Measurements from ENCODE around the gene EMP1. TPM values are rescaled to one million over a fixed set of nuclear protein-coding genes. Genes with fewer than 3 reads are reported as not detected.

Gene EMP1
- total RNA-seq, 1 donor from 2014 or later = 6.3 TPM

DNA sequence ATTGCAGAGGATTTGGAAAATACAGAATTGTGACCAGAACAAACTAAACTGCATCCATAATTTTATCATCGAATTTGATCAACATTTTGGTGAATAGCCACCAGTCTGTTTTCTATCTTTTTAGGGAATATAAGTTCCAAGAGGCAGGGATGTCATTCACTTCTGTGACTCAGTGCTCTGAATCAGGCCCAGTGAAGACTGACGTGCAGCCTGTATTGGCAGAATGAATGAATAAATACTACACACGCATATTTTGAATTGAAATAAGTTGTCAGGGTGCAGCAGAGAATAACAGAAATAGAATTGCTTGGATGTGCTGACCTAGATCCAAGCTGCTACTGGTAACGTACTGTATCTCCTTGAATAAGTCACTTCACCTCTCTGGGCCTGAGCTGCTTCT lies 1.3 kb upstream of the EMP1 start:
- intact Hi-C loops (cut with micrococcal nuclease) = loop anchor here (5.0 kb wide), 1 partner anchor 838 kb away; the partner anchor contains the start of gene BORCS5

DNA sequence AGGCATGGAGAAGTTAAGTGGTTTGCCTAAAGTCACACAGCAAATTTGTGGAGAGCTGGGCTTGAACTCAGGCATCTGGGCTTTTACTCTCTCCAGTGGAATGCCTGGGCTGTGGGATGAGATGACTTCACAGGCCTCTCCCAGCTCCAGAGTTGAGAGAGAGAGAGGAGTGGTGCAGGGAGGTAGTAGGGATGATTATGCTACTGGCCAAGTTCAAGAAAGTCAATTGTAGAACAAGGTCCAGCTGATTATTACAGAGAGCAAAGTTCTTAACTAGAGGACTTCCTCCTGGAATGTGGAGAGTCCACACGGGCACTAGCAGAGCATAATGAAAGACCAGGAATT lies 769 bp upstream of the EMP1 start:
- intact Hi-C loops (cut with micrococcal nuclease) = loop anchor here (1.0 to 5.0 kb wide), 4 partner anchors 17 to 838 kb away; partner anchors contain the start of genes BORCS5 and HEBP1

DNA sequence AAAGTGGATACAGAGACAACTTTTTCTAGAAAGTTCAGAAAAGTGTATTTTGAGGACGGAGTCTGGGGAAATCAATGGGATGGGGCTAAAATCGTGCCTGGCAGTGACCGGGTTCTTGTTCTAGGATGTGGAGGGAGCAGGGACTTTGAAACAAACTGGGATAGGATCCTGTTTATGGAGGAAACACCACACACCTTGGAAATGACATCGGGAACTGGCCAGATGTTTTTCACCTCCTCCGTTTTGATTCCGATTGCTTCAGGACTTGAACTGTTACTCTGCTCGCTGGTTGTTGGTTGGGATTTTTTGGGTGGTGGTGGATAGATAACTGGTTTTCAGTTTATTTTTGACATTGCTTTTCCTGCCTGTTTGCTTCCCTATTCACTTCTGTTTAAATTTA lies 506 bp downstream of the EMP1 start:
- intact Hi-C loops (cut with micrococcal nuclease) = loop anchor here (2.0 to 5.0 kb wide), 2 partner anchors 18 to 840 kb away; partner anchors contain the start of gene BORCS5

DNA sequence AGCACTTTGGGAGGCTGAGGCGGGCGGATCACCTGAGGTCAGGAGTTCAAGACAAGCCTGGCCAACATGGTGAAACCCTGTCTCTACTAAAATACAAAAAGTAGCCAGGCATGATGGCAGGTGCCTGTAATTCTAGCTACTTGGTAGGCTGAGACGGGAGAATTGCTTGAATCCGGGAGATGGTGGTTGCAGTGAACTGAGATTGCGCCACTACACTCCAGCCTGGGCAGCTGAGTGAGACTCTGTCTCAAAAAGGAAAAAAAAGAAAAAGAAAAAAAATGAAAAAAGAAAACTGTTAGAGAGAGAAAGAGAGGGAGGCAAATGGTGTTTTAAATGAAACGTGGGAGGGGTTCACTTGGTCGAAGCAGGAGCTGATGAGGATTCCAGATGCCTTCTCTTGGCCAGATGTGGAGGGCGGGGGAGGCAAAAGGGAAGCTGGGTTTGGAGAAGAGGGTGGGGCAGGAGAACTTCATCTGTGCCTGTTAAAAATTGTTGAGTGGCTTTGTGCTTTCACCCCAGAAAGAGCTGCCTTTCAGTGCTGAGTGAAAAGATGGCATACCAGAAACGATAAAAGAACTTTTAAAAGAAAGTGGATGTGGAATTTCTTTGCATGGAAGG lies 1.1 kb downstream of the EMP1 start:
- intact Hi-C loops (cut with micrococcal nuclease) = loop anchor here (2.0 to 5.0 kb wide), 2 partner anchors 19 to 840 kb away; partner anchors contain the start of gene BORCS5

DNA sequence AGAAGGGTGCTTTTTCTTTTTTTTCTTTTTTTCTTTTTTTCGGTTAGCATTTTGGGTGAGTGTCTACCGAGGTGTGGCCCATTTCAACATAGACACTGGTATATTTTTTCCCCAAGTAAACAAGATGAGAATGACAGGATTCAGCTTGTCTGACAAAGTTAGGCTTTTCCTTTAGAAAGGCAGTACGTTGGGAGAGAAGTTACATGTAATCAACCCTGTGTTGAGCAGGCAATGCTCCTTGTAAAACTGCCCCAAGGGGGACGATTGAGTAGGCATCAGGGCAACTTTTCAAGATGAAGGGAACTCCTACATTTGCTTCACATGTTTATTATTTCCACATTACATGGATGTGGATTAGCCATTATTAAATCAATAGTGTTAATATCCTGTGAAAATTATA lies 1.7 kb downstream of the EMP1 start:
- intact Hi-C loops (cut with micrococcal nuclease) = loop anchor here (5.0 kb wide), 1 partner anchor 841 kb away; the partner anchor contains the start of gene BORCS5

DNA sequence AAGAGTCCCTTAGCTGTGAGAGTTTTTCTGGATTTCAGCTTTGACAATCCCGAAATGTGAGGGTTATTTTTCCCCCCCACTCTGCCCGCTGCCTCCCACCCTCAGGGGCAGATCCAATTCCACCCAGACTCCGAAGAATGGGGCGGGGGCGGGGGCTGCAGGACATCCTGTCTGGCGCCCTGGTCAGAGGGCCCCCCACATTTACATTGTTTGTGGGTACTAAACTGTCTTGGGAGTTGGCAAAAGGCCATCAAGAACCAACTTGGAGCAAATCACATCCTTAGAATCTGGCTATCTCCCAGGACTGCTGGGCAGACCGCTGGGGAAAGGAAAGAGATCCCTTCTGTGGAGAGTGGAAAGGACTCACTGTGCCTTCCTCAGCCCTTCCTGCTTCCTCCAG lies 2.4 kb downstream of the EMP1 start:
- intact Hi-C loops (cut with micrococcal nuclease) = loop anchor here (5.0 kb wide), 1 partner anchor 842 kb away; the partner anchor contains the start of gene BORCS5

DNA sequence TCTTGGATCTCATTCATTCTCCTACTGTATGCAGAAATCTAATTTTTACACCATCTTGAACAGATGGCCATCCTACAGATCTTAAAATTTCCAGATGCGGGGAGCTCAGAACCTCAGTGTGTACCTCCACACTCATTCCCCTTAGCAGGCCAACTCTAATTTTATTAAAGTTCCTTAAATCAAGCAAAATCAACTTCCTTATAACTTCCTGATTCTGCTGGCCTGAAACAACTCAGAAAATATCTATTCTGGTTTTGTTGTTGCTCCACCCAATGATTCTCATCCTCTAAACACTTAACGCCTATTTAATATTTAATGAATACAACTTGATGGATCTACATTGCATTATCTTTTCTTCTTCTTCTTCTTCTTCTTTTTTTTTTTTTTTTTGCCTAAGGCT lies 3.1 kb downstream of the EMP1 start:
- intact Hi-C loops (cut with micrococcal nuclease) = loop anchor here (5.0 kb wide), 1 partner anchor 842 kb away; the partner anchor contains the start of gene BORCS5

DNA sequence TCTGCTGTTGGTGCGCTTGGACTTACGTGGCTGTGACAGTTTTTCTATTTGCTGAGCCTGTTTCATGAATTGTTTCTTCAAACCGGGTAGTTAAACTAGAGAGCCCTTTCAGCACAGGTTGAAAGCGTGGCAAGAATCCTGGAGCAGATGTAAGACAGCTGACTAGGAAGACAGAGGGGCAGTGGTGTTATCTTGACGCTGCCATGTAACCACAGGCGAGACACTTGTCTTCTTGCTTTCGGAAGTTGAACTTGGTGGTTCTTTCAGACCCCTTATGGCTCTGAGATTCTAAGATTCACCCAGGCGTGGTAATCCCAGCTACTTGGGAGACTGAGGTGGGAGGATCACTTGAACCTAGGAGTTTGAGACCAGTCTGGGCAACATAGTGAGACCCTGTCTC lies 4.3 kb downstream of the EMP1 start:
- intact Hi-C loops (cut with micrococcal nuclease) = no loop called here

DNA sequence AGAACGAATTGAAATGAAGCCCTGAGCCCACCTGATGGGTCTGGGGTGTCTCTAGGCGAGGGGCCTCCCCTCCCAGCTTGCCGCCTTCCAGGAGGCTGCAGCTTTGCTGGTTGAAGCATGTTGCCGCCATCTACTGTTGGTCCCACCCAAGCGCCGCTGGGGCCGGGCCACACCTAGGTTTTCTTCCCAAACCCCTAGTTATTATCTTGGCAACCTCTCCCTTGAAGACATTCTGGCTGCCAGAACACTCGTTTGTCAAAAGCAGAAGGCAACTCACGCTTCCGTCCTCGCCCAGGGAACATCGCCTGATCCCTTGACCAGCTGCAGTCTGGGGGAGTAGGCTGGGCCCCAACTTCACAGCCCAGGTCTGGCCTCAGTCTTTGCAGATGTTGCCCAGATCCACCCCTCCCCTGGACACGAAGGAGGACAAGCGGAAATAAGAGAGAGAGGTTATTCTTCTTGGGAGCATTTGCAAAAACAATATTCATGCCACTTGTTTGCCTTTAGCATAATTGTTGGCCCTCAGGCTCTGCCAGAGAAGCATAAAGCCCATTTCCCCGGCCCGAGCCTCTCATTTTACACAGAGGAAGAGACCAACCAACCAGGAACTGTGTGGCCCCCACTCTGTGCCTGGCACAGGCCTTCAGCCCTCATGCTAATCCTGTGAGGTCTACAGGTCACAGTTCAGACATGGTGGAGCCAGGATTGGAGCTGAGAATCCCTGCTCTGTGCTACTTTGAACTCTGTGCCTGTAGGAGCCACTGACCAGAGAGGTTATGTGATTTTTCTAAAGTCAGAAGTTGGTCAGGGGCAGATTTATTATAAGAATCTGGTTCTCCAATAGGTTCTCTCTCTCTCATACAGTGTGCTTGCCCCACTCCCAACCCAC lies 6.8 kb downstream of the EMP1 start:
- intact Hi-C loops (cut with micrococcal nuclease) = no loop called here

DNA sequence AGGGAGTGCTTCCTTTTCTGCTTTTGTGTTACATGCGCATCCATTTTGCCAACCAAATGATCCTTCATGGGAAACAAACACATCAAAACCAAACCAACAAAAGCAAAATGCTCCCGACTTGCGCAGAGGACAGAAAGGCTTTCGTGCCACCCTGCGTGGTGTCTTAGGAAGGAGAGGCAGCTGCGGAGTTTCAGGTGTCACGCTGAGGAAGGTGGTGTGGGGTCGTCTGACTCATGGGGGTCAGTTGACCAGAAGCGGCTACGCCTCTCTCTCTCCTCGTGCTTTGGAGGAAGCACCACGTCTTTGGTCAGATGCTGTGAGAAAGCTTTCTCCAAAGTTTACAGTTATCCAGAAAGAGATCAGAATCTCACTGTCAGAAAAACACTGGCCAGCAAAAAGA lies 7.9 kb downstream of the EMP1 start:
- intact Hi-C loops (cut with micrococcal nuclease) = no loop called here

DNA sequence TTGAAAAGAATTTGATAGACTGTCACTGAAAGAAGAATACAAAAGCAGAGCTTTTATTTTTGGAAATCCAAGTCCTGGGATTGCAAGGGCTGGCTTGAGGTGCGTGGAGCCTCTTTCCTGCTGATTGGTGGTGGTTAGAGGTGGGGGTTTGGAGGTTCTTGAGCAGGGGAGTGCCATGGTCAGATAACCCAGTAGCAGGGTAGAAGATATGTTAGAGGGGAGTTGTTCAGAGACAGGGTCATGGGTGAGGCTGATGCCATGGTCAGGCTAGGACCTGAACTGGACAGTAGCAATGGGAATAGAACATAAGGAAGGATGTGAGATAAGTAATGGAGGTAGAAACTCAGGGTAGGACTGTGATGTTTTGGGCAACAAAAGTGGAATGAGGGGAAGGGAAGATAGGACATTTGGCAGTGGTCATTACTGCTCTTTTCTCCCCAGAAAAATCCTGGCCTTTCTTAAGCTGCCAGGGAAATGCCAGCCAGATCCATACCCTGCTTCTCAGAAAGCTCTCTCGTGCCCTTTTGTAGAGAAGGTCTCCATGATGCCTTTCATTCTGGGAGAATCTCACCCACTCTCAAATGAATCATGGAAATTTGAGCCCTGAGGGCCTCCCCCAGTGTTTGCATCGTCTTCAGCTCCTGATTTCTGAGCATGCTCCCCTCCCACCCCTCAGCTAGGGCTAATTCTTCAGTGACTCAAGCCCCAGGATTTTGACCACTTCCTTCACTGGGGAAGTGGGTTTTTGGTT lies 9.5 kb downstream of the EMP1 start:
- intact Hi-C loops (cut with micrococcal nuclease) = loop anchor here (5.0 kb wide), 1 partner anchor 34 kb away; no protein-coding TSS in a partner anchor

DNA sequence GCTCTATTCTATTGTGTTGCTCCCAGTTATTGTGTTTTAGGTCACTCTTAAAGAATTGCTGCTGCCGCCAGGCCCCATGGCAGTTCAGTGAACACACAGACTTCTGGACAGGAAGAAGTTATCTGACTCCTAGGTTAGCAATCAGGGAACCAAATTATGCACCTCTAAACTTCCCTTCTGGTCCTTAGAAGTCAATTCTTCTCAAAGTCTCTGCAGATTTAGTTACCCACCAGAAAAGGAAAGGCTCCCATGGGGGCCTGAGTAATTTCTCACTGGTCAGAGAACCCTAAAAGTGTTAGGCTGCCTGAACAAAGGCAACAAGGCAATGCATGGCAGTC lies 10.0 kb downstream of the EMP1 start:
- intact Hi-C loops (cut with micrococcal nuclease) = loop anchor here (5.0 kb wide), 1 partner anchor 34 kb away; no protein-coding TSS in a partner anchor

DNA sequence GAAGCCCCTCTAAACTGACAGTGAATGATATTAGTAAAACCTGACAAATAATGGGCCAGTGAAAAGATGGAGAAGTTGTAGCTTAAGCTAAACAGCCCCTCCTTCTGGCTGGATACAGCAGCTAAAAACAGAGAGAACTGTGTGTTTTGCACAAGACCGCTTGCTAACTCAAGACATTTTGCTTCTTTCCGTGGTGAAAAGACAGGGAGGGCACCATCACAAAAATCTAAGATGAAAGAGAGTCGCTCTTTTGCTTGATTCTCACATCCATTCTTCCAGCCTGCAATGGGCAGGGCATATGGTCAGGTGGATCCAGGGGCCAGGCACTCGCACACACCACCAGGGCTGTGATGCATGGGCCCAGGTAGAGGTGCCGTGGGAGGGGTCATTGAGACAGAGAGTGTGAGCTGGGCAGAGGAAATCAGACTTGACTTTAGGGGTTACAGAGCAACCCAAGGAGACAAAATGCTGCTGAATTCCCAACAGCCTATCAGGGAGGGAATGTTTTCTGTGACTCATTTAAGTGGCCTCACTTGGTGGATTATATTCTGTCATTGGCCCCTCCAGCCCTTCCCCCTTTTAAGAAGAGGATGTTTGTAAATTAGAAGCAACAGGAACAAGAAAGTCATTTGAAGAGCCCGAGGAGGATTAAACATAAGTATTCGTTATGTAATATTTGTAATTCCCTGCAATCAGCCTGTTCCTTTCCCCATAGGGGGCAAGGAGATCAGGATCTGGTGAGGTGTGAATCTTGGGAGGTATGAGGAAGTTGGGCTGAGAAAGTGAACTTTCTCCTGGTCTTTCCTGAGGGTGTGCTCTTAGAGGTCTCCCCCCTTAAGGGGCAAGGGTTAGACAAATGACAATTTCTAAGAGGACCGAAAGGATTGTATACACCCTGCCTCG lies 12.3 kb downstream of the EMP1 start:
- intact Hi-C loops (cut with micrococcal nuclease) = loop anchor here (5.0 kb wide), 1 partner anchor 36 kb away; no protein-coding TSS in a partner anchor

DNA sequence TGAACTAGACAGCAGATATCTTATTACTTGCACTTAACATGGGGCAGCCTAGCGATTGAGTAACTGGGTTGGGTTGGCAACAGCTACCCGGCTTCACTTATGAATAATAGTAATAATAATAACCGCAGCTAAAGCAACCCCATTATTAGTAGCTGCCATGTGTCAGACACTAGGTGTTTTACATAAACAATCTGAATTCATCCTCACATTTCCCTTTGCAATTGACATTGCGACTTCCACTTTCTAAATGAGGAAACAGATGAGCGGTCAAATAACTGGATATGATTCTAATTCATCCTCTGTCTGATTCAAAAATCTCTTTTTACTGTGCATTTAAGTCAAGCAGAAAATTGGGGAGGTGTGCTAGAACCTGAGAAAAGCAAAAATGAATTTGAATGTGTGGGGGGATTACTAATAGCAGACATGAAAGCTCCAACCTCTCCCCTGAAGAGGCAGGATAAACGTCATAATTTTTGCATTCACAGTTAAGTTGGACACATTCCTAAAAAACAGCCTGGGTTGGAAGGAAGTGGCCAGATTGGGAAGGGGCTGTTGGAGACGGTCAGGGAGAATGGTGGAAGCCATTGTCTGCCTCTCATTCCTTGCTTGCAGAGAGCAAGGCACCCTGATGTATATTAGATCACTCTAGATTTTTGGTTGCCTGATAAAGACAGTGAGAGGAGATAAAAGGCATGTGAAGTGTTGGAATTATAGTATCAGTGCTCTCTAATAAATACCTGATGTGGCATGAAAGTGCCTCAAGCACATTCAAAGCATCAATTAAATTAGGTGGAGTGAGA lies 13.1 kb downstream of the EMP1 start:
- intact Hi-C loops (cut with micrococcal nuclease) = loop anchor here (5.0 kb wide), 1 partner anchor 37 kb away; no protein-coding TSS in a partner anchor

DNA sequence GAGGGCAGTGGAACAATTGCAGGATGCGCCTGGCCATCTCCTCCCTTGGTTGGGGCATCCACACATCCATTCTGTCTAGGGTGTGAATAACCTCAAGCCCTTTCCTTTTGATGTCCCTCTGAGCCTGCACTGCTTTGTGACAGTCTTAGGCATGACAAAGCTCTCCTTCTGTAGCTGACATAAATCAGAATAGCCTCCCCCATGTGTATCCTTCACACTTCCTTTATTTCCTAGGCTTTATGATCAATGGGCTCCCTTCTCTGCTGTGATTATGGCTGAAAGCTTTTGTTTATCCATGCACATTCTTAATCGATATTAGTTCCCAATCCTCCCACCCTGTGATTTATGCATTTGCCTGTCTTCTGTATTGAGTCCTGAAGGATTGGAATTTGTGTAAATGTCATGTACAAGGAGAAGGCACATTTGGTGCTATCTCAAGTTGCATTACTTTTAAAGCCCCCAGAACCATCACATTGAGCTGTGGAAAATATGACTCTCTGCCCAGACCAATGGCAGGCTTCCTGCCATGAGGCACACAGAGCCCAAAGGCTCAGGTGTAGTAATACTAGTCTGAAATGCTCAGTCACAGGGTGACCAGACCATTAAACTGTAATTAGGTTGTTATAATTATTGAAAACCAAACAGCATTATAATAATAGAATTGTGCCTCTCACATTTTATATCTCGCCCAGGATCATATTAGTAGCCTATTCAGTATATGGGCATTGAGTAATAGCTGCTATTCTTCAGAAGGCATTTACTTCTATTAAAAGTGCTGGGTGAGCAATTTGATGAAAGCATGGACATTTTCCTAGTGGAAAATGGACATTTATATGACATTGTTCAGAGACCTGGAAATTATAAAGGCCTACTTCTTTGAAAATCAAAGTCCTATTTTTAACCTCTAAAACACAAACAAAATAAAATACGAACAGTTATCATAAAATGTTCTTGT lies 14.0 kb downstream of the EMP1 start:
- intact Hi-C loops (cut with micrococcal nuclease) = no loop called here

DNA sequence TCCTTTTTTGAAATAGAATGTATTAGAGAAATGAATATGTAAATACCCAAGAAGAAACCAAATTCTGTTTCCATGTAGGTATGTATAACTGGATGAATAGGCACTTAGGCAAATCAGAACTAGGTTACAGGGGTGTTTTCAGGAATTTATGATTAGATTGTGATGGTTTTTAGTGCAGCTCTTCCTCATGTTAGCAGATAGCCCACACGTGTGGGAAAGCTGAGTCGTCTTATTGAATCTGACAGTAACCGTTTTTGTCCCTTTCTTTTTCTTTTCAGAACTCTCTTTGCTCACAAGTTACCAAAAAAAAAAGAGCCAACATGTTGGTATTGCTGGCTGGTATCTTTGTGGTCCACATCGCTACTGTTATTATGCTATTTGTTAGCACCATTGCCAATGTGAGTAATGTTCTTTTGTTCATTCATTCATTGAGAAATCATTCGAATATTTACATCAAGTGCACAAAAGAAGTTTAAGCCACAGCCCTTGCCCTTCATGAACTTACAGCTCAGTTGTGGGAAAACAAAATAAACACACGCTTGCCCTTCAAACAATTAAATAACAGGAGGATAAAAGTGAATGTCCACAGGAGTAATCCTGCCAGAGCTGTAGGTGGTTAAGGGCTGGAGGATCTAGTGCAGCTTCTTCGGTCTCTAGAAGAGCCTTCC lies 14.8 kb downstream of the EMP1 start:
- intact Hi-C loops (cut with micrococcal nuclease) = no loop called here

DNA sequence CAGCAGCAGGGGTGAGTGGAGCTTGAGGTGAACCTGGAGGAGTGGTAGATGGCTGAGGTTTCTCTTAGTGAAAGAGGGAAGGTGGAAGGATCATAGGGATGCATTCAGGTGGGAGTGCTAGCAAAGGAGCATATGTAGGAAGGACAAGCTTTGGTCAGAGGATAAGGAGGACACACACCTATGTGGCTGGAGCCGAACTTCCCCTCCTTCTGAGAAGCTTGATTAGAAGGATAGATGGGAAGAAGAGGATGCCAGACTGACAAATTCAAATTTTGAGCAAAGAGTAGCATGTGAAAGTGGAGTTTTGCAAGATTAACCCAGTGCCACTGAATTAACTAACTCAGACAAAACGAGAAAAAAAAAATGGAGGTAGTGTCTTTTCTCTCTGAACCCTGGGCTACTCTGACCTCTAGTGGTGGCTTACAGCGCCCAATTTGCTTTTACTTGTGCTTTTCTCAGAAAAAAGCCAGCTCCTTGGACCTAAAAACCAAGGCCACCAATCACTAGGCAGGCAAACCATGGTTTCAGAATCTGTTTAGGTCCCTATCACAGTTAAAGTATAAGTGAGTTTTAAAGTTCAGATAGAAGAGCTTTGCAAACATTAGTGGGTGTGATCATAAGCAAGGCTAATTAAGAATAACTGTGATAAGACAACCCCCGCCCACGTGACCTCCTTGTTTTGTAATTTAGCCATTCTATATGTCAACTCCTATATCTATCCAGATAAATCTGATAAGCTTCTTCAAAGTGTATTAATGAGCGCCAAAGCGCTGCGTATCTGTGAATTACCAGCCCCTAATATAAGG lies 15.5 kb downstream of the EMP1 start:
- intact Hi-C loops (cut with micrococcal nuclease) = loop anchor here (1.0 to 2.0 kb wide), 5 partner anchors 114 to 423 kb away; partner anchors contain the start of gene HEBP1
